Activated CD4-positive, alpha-beta T cell treated with anti-CD3 and anti-CD28 coated beads, Interleukin-2, amount 50 U/mL, for 48 hours (primary cell): ENCODE measurements around the gene MAN1C1.
"Not testable (repeated sequence)": the region's sequence is repeated elsewhere in the genome, so short reads cannot be mapped to it uniquely, and the experiment has no call there.

Source experiments
- DNase-seq, 2 experiments: peaks; one replicate each; pipeline ENCODE4 v3.0.0-alpha.2; 2020

Gene MAN1C1

GRCh38 chr1:25636141-25636540, 19.6 kb downstream of the MAN1C1 start:
- not testable (repeated sequence) for DNase-seq

- DNase-seq = no peak
Measured at GRCh38 chr1:25640646-25641328, 24.2 kb downstream of the MAN1C1 start.

GRCh38 chr1:25641329-25641725, 24.7 kb downstream of the MAN1C1 start:
- DNase-seq = no peak

GRCh38 chr1:25641931-25642573, 25.5 kb downstream of the MAN1C1 start:
- no peak for DNase-seq

- DNase-seq = peak; percentile 68 to 73
Measured at GRCh38 chr1:25642574-25643108, 26.1 kb downstream of the MAN1C1 start.

- DNase-seq = no peak
Measured at GRCh38 chr1:25643929-25644328, 27.3 kb downstream of the MAN1C1 start.

GRCh38 chr1:25644962-25645361, 28.4 kb downstream of the MAN1C1 start:
- no peak for DNase-seq

GRCh38 chr1:25645637-25646400, 29.2 kb downstream of the MAN1C1 start:
- DNase-seq = no peak

- DNase-seq = no peak
Measured at GRCh38 chr1:25647106-25647505, 30.5 kb downstream of the MAN1C1 start.

- DNase-seq = no peak
Measured at GRCh38 chr1:25647863-25648262, 31.3 kb downstream of the MAN1C1 start.

GRCh38 chr1:25648681-25649440, 32.3 kb downstream of the MAN1C1 start:
- no peak for DNase-seq

- no peak for DNase-seq
Measured at GRCh38 chr1:25649505-25650288, 33.1 kb downstream of the MAN1C1 start.

- DNase-seq = no peak
Measured at GRCh38 chr1:25650289-25650576, 33.6 kb downstream of the MAN1C1 start.

- no peak for DNase-seq
Measured at GRCh38 chr1:25651036-25651640, 34.5 kb downstream of the MAN1C1 start.

- no peak for DNase-seq
Measured at GRCh38 chr1:25651824-25652741, 35.5 kb downstream of the MAN1C1 start.

GRCh38 chr1:25653558-25653957, 37.0 kb downstream of the MAN1C1 start:
- no peak for DNase-seq

GRCh38 chr1:25654109-25654660, 37.6 kb downstream of the MAN1C1 start:
- no peak for DNase-seq

- no peak for DNase-seq
Measured at GRCh38 chr1:25657121-25657882, 40.7 kb downstream of the MAN1C1 start.
